GM12874 (cell line): ENCODE data around the gene RABL6.

Source experiments
- TF ChIP-seq, protein P1 (sequence below): IDR thresholded peaks from 2 replicates; pipeline ENCODE4 v1.5.1; 2011; ENCODE audit warnings: low read depth, mild to moderate bottlenecking, control low read depth, low read length, moderate library complexity; ENCODE audit not compliant: insufficient read depth

The RABL6 gene

DNA sequence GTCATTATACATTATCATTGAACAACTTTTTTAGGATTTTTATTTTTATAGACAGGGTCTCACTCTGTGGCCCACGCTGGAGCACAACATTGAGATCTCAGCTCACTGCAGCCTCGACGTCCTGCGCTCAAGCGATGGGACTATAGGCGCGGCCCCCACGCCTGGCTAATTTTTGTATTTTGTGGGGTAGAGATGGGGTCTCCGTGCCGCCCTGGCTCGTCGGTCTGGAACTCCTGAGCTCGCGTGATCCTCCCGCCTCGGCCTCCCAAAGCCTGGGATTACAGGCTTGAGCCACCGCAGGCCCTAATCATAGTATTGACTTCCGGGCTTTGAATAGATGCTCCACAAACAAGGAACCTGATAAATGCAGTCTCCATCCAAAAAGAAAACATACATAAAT is 59.7 kb downstream of the RABL6 start:
- TF ChIP-seq, protein P1, sequence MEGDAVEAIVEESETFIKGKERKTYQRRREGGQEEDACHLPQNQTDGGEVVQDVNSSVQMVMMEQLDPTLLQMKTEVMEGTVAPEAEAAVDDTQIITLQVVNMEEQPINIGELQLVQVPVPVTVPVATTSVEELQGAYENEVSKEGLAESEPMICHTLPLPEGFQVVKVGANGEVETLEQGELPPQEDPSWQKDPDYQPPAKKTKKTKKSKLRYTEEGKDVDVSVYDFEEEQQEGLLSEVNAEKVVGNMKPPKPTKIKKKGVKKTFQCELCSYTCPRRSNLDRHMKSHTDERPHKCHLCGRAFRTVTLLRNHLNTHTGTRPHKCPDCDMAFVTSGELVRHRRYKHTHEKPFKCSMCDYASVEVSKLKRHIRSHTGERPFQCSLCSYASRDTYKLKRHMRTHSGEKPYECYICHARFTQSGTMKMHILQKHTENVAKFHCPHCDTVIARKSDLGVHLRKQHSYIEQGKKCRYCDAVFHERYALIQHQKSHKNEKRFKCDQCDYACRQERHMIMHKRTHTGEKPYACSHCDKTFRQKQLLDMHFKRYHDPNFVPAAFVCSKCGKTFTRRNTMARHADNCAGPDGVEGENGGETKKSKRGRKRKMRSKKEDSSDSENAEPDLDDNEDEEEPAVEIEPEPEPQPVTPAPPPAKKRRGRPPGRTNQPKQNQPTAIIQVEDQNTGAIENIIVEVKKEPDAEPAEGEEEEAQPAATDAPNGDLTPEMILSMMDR: no peak

DNA sequence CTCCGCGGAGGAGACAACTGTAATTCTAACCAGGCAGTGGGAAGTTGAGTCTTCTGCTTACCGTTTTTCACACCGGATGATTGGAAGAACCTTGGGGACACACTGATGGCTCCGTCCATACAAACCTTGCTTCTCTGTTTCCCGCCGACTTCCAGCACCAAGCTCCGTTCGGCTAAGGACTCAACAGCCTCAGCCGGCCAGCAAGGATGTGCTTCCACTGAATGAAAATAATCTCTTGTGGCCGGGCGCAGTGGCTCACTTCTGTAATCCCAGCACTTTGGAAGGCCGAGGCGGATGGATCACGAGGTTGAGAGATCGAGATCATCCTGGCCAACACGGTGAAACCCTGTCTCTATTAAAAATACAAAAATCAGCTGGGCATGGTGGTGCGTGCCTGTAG is 60.2 kb downstream of the RABL6 start:
- TF ChIP-seq, protein P1: no peak

DNA sequence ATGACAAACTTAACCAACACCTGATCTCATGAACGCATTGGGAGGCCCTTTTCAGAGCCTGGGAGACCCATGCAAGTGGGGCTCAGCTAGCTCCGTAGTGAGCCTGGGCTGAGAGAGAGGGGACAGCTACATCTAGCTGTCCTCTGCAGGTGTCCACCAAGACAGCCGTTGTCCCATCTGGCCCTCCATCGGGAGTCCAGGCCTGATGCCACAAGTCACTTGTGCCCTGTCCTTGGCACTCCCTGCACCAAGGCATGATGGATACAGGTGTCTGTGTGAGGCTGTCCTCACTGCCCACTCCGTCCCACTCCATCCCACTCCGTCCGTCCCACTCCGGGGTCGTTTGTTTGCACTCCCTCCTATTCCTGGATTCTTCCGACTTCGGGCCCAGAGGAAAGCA is 60.9 kb downstream of the RABL6 start:
- TF ChIP-seq, protein P1: no peak

DNA sequence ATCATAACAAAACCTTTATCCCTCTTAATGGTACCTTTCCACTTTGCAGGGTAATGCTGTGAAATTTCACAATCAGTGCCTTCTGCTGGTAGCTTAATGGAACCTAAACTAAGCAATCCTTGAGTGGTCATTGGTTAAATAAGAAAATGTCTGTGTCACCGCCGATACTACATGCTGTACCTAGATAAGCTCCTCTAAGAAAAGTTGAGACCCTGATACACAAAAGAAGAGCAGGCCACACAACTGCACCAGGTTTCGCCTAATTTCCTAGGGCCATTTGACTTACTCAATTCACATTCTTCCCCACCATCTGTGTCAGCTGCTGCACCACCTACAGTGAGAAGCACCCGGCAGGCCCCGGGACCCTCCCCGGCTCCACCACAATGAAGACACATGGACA is 67.4 kb downstream of the RABL6 start:
- TF ChIP-seq, protein P1: no peak

DNA sequence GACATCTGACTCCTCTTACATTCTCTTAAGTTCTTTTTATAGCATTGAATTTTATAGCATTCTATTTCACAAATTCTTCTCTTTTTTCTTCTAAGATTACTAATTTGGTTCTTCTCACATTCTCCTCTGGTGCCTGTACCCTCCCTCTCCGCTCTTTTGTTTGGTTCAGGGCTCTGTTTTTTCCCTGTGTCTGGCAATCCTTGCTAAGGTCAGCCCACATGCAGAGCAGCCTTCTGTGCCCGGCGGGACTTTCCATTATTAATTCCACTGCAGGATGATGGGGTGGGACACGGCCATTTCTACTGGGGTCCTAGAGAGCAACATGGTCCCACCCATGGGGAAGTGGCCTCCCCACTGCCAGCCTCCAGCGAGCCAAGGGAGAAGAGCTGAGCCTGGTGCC is 68.7 kb downstream of the RABL6 start:
- TF ChIP-seq, protein P1: no peak

DNA sequence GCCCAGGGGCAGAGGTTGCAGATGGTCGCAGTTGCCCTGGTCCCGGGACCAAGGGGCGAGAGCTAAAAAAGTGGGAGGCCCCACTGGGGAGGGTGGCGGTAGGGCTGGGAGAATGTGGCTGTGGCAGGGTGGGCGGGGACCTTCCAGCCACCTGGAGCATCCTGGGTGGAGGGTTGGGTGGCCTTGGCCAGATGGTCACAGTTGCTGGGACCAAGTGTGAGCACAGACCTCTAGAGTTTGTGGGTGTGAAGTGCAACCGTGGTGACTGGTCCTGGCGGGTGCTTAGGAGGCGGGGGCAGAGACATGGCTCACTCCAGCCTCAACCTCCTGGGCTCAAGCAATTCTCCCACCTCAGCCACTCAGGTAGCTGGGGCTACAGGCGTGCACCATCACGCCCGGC is 72.9 kb downstream of the RABL6 start:
- TF ChIP-seq, protein P1: no peak

DNA sequence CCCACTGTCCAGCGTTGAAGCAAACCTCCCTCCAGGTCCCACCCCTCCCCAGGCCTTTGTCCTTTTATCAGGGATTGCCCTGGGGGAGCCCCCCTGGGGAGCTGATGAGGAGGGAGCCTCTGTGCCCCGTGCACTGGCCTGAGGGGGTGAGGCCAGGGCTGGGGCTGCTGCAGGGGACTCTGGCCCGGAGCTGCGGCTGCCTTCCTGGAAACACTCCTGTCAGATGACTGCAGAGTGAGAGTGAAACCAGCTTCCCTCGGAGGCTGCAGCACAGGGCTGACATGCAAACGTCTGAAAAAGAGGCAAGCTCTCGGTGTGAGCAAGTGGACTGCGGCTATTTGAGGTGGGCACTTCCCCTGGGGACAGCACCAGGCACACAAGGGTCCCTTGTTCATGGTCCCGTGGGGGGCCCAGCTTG is 74.0 kb downstream of the RABL6 start:
- TF ChIP-seq, protein P1: no peak
